ENCODE results near the gene IL17B. TPM values are rescaled to one million over a fixed set of nuclear protein-coding genes. Genes with fewer than 3 reads are reported as not detected.
A peak's percentile ranks its signal among the peaks of the same experiment; 100 is the strongest.
"Not testable (repeated sequence)": the region's sequence is repeated elsewhere in the genome, so short reads cannot be mapped to it uniquely, and the experiment has no call there.

IL17B gene
- total RNA-seq, 4 donors from 2014 or later = not detected

GRCh38 chr5:149401051-149401450 lies 22.0 kb upstream of the IL17B start:
- Histone ChIP-seq H3K9me3 (no peaks in the 10 kb centered on the region), H3K27me3 (no peaks in the 10 kb centered on the region), H3K4me3 (no peak overlapping the region), H3K4me1 (no peaks in the 10 kb centered on the region), H3K27ac (no peak overlapping the region), H3K36me3 (no peaks in the 10 kb centered on the region)
- no peak for TF ChIP-seq POLR2A (IDR thresholded peaks at IDR 0.05)
- TF ChIP-seq CTCF (IDR thresholded peaks at IDR 0.05) = no peak
- DNase-seq = no peak

GRCh38 chr5:149400304-149400703 lies 21.2 kb upstream of the IL17B start:
- H3K4me3 ChIP-seq = no peak overlapping the region
- no peaks in the 10 kb centered on the region for H3K4me1 ChIP-seq
- no peaks in the 10 kb centered on the region for H3K9me3 ChIP-seq
- H3K27ac ChIP-seq = peak overlapping the region in 2 of 4 donors; percentile 43 to 52
- no peaks in the 10 kb centered on the region for H3K36me3 ChIP-seq
- TF ChIP-seq CTCF (IDR thresholded peaks at IDR 0.05) (no peak), POLR2A (IDR thresholded peaks at IDR 0.05) (no peak)
- no peaks in the 10 kb centered on the region for H3K27me3 ChIP-seq
- DNase-seq = peak in 1 of 3 donors; percentile 19

- Histone ChIP-seq H3K27me3 (no peaks in the 10 kb centered on the region), H3K4me3 (no peak overlapping the region), H3K36me3 (no peaks in the 10 kb centered on the region), H3K9me3 (no peaks in the 10 kb centered on the region), H3K27ac (peak overlapping the region in 2 of 4 donors; percentile 43 to 52), H3K4me1 (no peaks in the 10 kb centered on the region)
- TF ChIP-seq POLR2A (IDR thresholded peaks at IDR 0.05) (no peak), CTCF (IDR thresholded peaks at IDR 0.05) (no peak)
- no peak for DNase-seq
These were observed 20.7 kb upstream of the IL17B start for GRCh38 chr5:149399775-149400174.

GRCh38 chr5:149398747-149399266 lies 19.7 kb upstream of the IL17B start:
- H3K4me1 ChIP-seq, H3K27ac ChIP-seq, DNase-seq: not testable (repeated sequence)

DNA sequence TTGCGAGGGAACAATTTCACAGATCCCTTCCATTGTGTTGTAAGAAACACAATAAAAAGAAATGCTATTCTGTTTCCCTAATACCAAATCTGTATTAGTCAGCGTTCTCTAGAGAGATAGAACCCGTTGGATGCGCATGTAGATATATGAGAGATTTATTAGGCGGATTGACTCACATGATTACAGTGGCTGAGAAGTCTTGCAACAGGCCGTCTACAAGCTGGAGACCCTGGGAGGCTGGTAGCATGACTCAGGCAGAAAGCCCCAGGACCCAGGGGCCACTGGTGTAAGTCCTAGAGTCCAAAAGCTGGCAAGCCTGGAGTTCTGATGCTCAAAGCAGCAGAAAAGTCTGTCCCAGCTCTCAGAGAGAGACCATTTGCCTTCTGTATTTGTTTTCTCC lies 18.4 kb upstream of the IL17B start:
- H3K36me3 ChIP-seq = no peaks in the 10 kb centered on the region
- no peak for TF ChIP-seq POLR2A (IDR thresholded peaks at IDR 0.05)
- TF ChIP-seq CTCF (IDR thresholded peaks at IDR 0.05) = no peak
- H3K27me3 ChIP-seq = no peaks in the 10 kb centered on the region
- DNase-seq = no peak
- no peak overlapping the region for H3K27ac ChIP-seq
- no peaks in the 10 kb centered on the region for H3K9me3 ChIP-seq
- no peak overlapping the region for H3K4me3 ChIP-seq
- H3K4me1 ChIP-seq = no peaks in the 10 kb centered on the region

More at GRCh38 chr5:149398747-149399266, 19.7 kb upstream of the IL17B start:
- H3K9me3 ChIP-seq, H3K36me3 ChIP-seq, H3K4me3 ChIP-seq, H3K27me3 ChIP-seq: not testable (repeated sequence)

- not testable (repeated sequence) for DNase-seq, H3K9me3 ChIP-seq, H3K27ac ChIP-seq, H3K36me3 ChIP-seq, H3K4me3 ChIP-seq, H3K27me3 ChIP-seq, H3K4me1 ChIP-seq
These were observed 15.9 kb upstream of the IL17B start for GRCh38 chr5:149394996-149395395.

GRCh38 chr5:149392718-149393117 lies 13.6 kb upstream of the IL17B start:
- no peak for DNase-seq
- H3K9me3 ChIP-seq = no peaks in the 10 kb centered on the region
- H3K27ac ChIP-seq = no peak overlapping the region
- H3K4me3 ChIP-seq = no peak overlapping the region
- TF ChIP-seq CTCF (IDR thresholded peaks at IDR 0.05) = no peak
- TF ChIP-seq POLR2A (IDR thresholded peaks at IDR 0.05) = no peak
- H3K27me3 ChIP-seq = no peaks in the 10 kb centered on the region
- no peaks in the 10 kb centered on the region for H3K36me3 ChIP-seq
- no peaks in the 10 kb centered on the region for H3K4me1 ChIP-seq

Measured in Peyer's patch (tissue), 4 donors.